DOHH2 (cell line): ENCODE results near the gene SLC28A1.

Source experiments
- H3F3A ChIP-seq: fragments of 200-600 bp; sonication (generic), shearing (Covaris generic); 2 replicates; pipeline ENCODE4 v1.6.0; 2016; ENCODE audit warnings: antibody characterized with exemption, mild to moderate bottlenecking; ENCODE audit not compliant: control insufficient read depth, insufficient read depth
- H3K27ac ChIP-seq: fragments of 200-600 bp; sonication (generic); 2 replicates; pipeline ENCODE4 v1.5.1; 2014; ENCODE audit warnings: low read depth, mild to moderate bottlenecking, low read length, moderate library complexity
- H3K27me3 ChIP-seq: fragments of 200-600 bp; sonication (generic); 2 replicates; pipeline ENCODE4 v1.6.1; 2014; ENCODE audit warnings: mild to moderate bottlenecking, low read length, mixed read lengths; ENCODE audit not compliant: control insufficient read depth
- H3K36me3 ChIP-seq: fragments of 200-600 bp; sonication (generic); 2 replicates; pipeline ENCODE4 v1.6.1; 2014; ENCODE audit warnings: mild to moderate bottlenecking, low read length, moderate library complexity, mixed read lengths; ENCODE audit not compliant: control insufficient read depth
- H3K4me1 ChIP-seq: fragments of 200-600 bp; sonication (generic); 2 replicates; pipeline ENCODE4 v1.6.1; 2014; ENCODE audit warnings: mild to moderate bottlenecking, low read length, mixed read lengths; ENCODE audit not compliant: control insufficient read depth
- H3K4me2 ChIP-seq: fragments of 200-600 bp; sonication (generic); 2 replicates; pipeline ENCODE4 v1.6.0; 2014; ENCODE audit warnings: mild to moderate bottlenecking, low read length, moderate library complexity
- H3K4me3 ChIP-seq: fragments of 200-600 bp; sonication (generic); 2 replicates; pipeline ENCODE4 v1.5.1; 2014; ENCODE audit warnings: mild to moderate bottlenecking, low read length, mixed read lengths
- H3K79me2 ChIP-seq: fragments of 200-600 bp; sonication (generic); 2 replicates; pipeline ENCODE4 v1.6.1; 2014; ENCODE audit warnings: mild to moderate bottlenecking, low read length, mixed read lengths; ENCODE audit not compliant: control insufficient read depth
- H3K9me2 ChIP-seq: fragments of 200-600 bp; sonication (generic); replicated peaks from 2 replicates; pipeline ENCODE4 v1.6.1; 2014; ENCODE audit warnings: mild to moderate bottlenecking, low read length, mixed read lengths; ENCODE audit not compliant: control insufficient read depth
- H3K9me3 ChIP-seq: fragments of 200-600 bp; sonication (generic); 2 replicates; pipeline ENCODE4 v1.6.1; 2014; ENCODE audit warnings: antibody characterized with exemption, low read length, mixed read lengths; ENCODE audit not compliant: control insufficient read depth, insufficient read depth
- H4K20me1 ChIP-seq: fragments of 200-600 bp; sonication (generic); 2 replicates; pipeline ENCODE4 v1.6.0; 2014; ENCODE audit warnings: low read depth, mild to moderate bottlenecking, antibody characterized with exemption, low read length, moderate library complexity; ENCODE audit not compliant: control insufficient read depth, insufficient read depth
- EZH2phosphoT487 ChIP-seq: fragments of 200-600 bp; sonication (generic); IDR thresholded peaks from 2 replicates; pipeline ENCODE4 v1.6.1; 2017; ENCODE audit warnings: borderline replicate concordance, mild to moderate bottlenecking, antibody characterized with exemption, low read length, moderate library complexity, mixed read lengths
- TF ChIP-seq, protein P1 (sequence below): fragments of 200-600 bp; sonication (generic); IDR thresholded peaks from one replicate; pipeline ENCODE4 v1.5.1; 2014; ENCODE audit warnings: antibody characterized with exemption, mild to moderate bottlenecking, low read depth, low read length; ENCODE audit not compliant: poor library complexity, severe bottlenecking

SLC28A1 gene

GRCh38 chr15:84862214-84862975 lies 22.1 kb upstream of the SLC28A1 start:
- Histone ChIP-seq H3F3A (no peaks in the 10 kb centered on the region), H4K20me1 (no peaks in the 10 kb centered on the region), H3K9me2 (no peaks in the 10 kb centered on the region), H3K79me2 (no peaks in the 10 kb centered on the region), H3K9me3 (no peaks in the 10 kb centered on the region), H3K27me3 (peaks cover 6% of the 10 kb centered on the region; the same call in 1 of the 2 replicates), H3K4me3 (no peak overlapping the region), H3K4me2 (no peak overlapping the region), H3K27ac (no peak overlapping the region), H3K36me3 (no peaks in the 10 kb centered on the region), H3K4me1 (no peaks in the 10 kb centered on the region)
- no peak for TF ChIP-seq EZH2phosphoT487
- TF ChIP-seq, protein P1, sequence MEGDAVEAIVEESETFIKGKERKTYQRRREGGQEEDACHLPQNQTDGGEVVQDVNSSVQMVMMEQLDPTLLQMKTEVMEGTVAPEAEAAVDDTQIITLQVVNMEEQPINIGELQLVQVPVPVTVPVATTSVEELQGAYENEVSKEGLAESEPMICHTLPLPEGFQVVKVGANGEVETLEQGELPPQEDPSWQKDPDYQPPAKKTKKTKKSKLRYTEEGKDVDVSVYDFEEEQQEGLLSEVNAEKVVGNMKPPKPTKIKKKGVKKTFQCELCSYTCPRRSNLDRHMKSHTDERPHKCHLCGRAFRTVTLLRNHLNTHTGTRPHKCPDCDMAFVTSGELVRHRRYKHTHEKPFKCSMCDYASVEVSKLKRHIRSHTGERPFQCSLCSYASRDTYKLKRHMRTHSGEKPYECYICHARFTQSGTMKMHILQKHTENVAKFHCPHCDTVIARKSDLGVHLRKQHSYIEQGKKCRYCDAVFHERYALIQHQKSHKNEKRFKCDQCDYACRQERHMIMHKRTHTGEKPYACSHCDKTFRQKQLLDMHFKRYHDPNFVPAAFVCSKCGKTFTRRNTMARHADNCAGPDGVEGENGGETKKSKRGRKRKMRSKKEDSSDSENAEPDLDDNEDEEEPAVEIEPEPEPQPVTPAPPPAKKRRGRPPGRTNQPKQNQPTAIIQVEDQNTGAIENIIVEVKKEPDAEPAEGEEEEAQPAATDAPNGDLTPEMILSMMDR: no peak

GRCh38 chr15:84863565-84864443 lies 20.7 kb upstream of the SLC28A1 start:
- no peaks in the 10 kb centered on the region for H3K4me1 ChIP-seq
- H3K79me2 ChIP-seq: no peaks in the 10 kb centered on the region
- H3F3A ChIP-seq: no peaks in the 10 kb centered on the region
- peaks cover 6% of the 10 kb centered on the region; the same call in 1 of the 2 replicates for H3K27me3 ChIP-seq
- H3K4me2 ChIP-seq: no peak overlapping the region
- no peaks in the 10 kb centered on the region for H3K9me3 ChIP-seq
- TF ChIP-seq EZH2phosphoT487: no peak
- TF ChIP-seq, protein P1: no peak
- no peaks in the 10 kb centered on the region for H3K36me3 ChIP-seq
- no peaks in the 10 kb centered on the region for H3K9me2 ChIP-seq
- no peak overlapping the region for H3K27ac ChIP-seq
- H4K20me1 ChIP-seq: no peaks in the 10 kb centered on the region
- no peak overlapping the region for H3K4me3 ChIP-seq

DNA sequence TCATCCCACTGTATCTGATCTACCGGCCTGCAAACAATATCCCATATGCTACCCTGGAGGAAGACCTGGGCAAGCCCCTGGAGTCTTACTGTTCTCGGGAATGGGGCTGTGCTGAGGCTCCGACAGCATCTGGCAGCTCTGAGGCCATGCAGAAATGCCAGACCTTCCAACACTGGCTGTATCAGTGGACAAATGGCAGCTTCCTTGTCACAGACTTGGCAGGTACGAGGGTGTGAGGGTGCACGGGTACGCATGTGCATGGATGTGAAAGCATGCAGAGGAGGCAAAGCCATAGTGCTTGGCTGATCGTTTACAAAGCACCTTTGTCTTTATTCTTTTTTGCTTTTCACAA lies 20.0 kb upstream of the SLC28A1 start:
- H3K4me1 ChIP-seq: no peaks in the 10 kb centered on the region
- no peak overlapping the region for H3K27ac ChIP-seq
- H3K9me2 ChIP-seq: no peaks in the 10 kb centered on the region
- H3K9me3 ChIP-seq: no peaks in the 10 kb centered on the region
- no peak overlapping the region for H3K4me3 ChIP-seq
- H3K4me2 ChIP-seq: no peak overlapping the region
- H3K36me3 ChIP-seq: no peaks in the 10 kb centered on the region
- TF ChIP-seq EZH2phosphoT487: no peak
- TF ChIP-seq, protein P1: no peak
- peaks cover 6% of the 10 kb centered on the region; the same call in 1 of the 2 replicates for H3K27me3 ChIP-seq
- H3F3A ChIP-seq: no peaks in the 10 kb centered on the region
- H4K20me1 ChIP-seq: no peaks in the 10 kb centered on the region
- H3K79me2 ChIP-seq: no peaks in the 10 kb centered on the region
